NAMALWA (cell line): ENCODE results near the gene SEMA5B.

Experiments used
- DNase-seq: peaks from one replicate; pipeline ENCODE4 v3.0.0-alpha.2; 2015; ENCODE audit warnings: low spot score

SEMA5B gene

GRCh38 chr3:123058505-123058904 is 30.9 kb upstream of the SEMA5B start:
- DNase-seq: no peak

- DNase-seq: no peak
These were observed 27.8 kb upstream of the SEMA5B start for GRCh38 chr3:123055352-123055751.

- DNase-seq: no peak
These were observed 27.4 kb upstream of the SEMA5B start for GRCh38 chr3:123054931-123055330.

GRCh38 chr3:123054109-123054778 is 26.7 kb upstream of the SEMA5B start:
- no peak for DNase-seq

GRCh38 chr3:123053107-123053506 is 25.5 kb upstream of the SEMA5B start:
- no peak for DNase-seq

- DNase-seq: no peak
These were observed 23.1 kb upstream of the SEMA5B start for GRCh38 chr3:123050666-123051065.

GRCh38 chr3:123048480-123049237 is 21.1 kb upstream of the SEMA5B start:
- no peak for DNase-seq

- DNase-seq: no peak
These were observed 19.4 kb upstream of the SEMA5B start for GRCh38 chr3:123047062-123047319.

- DNase-seq: no peak
These were observed 18.9 kb upstream of the SEMA5B start for GRCh38 chr3:123046262-123047061.

- DNase-seq: no peak
These were observed 17.6 kb upstream of the SEMA5B start for GRCh38 chr3:123044981-123045763.

GRCh38 chr3:123042413-123042812 is 14.8 kb upstream of the SEMA5B start:
- DNase-seq: no peak

GRCh38 chr3:123039178-123039577 is 11.6 kb upstream of the SEMA5B start:
- no peak for DNase-seq

GRCh38 chr3:123038751-123039150 is 11.2 kb upstream of the SEMA5B start:
- no peak for DNase-seq

GRCh38 chr3:123037015-123037375 is 9.4 kb upstream of the SEMA5B start:
- DNase-seq: no peak

GRCh38 chr3:123036352-123037014 is 8.9 kb upstream of the SEMA5B start:
- DNase-seq: no peak

- no peak for DNase-seq
These were observed 7.4 kb upstream of the SEMA5B start for GRCh38 chr3:123034996-123035395.

- no peak for DNase-seq
These were observed 6.6 kb upstream of the SEMA5B start for GRCh38 chr3:123034120-123034519.

GRCh38 chr3:123032057-123032456 is 4.5 kb upstream of the SEMA5B start:
- no peak for DNase-seq

- DNase-seq: no peak
These were observed 3.5 kb upstream of the SEMA5B start for GRCh38 chr3:123031051-123031450.

- DNase-seq: peak; percentile 69
These were observed 768 bp upstream of the SEMA5B start for GRCh38 chr3:123028233-123028828.

- DNase-seq: no peak
These were observed 835 bp downstream of the SEMA5B start for GRCh38 chr3:123026565-123027291.
